ENCODE measurements around the gene DDX47. TPM values are rescaled to one million over a fixed set of nuclear protein-coding genes. Genes with fewer than 3 reads are reported as not detected.

Gene DDX47
- total and polyA plus RNA-seq, 2 of the 4 experiments (the other 2 are of a cell fraction): 77.8 to 89.5 TPM

GRCh38 chr12:12835378-12836146, 22.4 kb downstream of the DDX47 start:
- 0 out of 2 replicates have a peak overlapping the region, but pooled peaks have one; percentile 2 for H3K27ac ChIP-seq (ENCODE audit: insufficient read depth, low read length)
- POLR2A ChIA-PET (ENCODE audit: unreplicated experiment): no interaction called here
- intact Hi-C loops (cut with micrococcal nuclease): loop anchor here (2.0 to 5.0 kb wide), 2 partner anchors 48 to 55 kb away; partner anchors contain the start of genes APOLD1 and GPRC5A

More at GRCh38 chr12:12835378-12836146, 22.4 kb downstream of the DDX47 start:
- in situ Hi-C loops (cut with MboI; ENCODE audit: low sequenced_read_pairs) (loop anchor here (10.0 kb wide), 2 partner anchors 49 to 149 kb away; no protein-coding TSS in a partner anchor), dilution Hi-C loops (cut with HindIII; ENCODE audit: low sequenced_read_pairs, unreplicated experiment) (no loop called here)
- Histone ChIP-seq H3K79me1 (ENCODE audit: low read depth in 1 of 2, low read length in 2 of 2) (peaks cover 4 to 40% of the 10 kb centered on the region in 2 experiments; a peak in 2 of 4 replicates), H3K14ac (replicated peaks; ENCODE audit: low read depth, low read length) (peak overlapping the region; percentile 5; the same call in 1 of the 2 replicates), H3K9me3 (ENCODE audit: control insufficient read depth, insufficient read depth, low read length) (no peaks in the 10 kb centered on the region), H3K56ac (ENCODE audit: extremely low read depth, insufficient read depth, low read length) (no peak overlapping the region), H3K4me1 (ENCODE audit: control insufficient read depth, insufficient read depth, low read length) (peaks cover 20% of the 10 kb centered on the region), H3K9me1 (ENCODE audit: insufficient read depth, low read length) (peaks cover 27% of the 10 kb centered on the region), H3K23ac (ENCODE audit: low read depth, low read length) (0 out of 2 replicates have a peak overlapping the region, but pooled peaks have one; percentile 11), H3K4me3 (ENCODE audit: insufficient read depth, low read depth, low read length) (no peak overlapping the region), H2BK15ac (ENCODE audit: low read depth, low read length) (peak overlapping the region; percentile 39; the same call in 1 of the 3 replicates), H4K20me1 (ENCODE audit: insufficient read depth, low read length) (no peaks in the 10 kb centered on the region), H3K9ac (ENCODE audit: low read depth, low read length) (no peak overlapping the region), H4K91ac (ENCODE audit: insufficient read depth, low read depth, low read length) (peak overlapping the region; percentile 46; the same call in 1 of the 2 replicates), H2BK20ac (ENCODE audit: low read depth, low read length) (peak overlapping the region; percentile 16; the same call in 1 of the 2 replicates), H2AK5ac (ENCODE audit: low read depth, low read length) (peak overlapping the region; percentile 95), H3K4me2 (ENCODE audit: low read depth, low read length) (no peak overlapping the region), H3K36me3 (ENCODE audit: control insufficient read depth, insufficient read depth, low read length) (peaks cover 17% of the 10 kb centered on the region), H2BK120ac (ENCODE audit: low read depth, low read length) (peak overlapping the region; percentile 49), H4K8ac (ENCODE audit: low read depth in 2 of 2, low read length in 2 of 2) (peak overlapping the region; percentile 18 to 41; a peak in 3 of 4 replicates), H2AFZ (replicated peaks; ENCODE audit: low read length, poor library complexity) (peak overlapping the region; percentile 55), H4K5ac (ENCODE audit: low read depth, low read length) (peak overlapping the region; percentile 50; the same call in 1 of the 2 replicates), H3K18ac (ENCODE audit: low read depth, low read length) (peak overlapping the region; percentile 47; the same call in 1 of the 2 replicates), H3K4ac (ENCODE audit: low read depth, low read length) (peak overlapping the region; percentile 77), H2AK9ac (replicated peaks; ENCODE audit: low read depth, low read length, poor library complexity) (no peak overlapping the region), H2BK5ac (ENCODE audit: low read depth, low read length, poor library complexity, severe bottlenecking) (peak overlapping the region; percentile 86), H3K27me3 (ENCODE audit: control insufficient read depth, insufficient read depth, low read length) (no peaks in the 10 kb centered on the region)
- no TSS peak for BruUV-seq (replicated peaks)
- TF ChIP-seq FOS (IDR thresholded peaks at IDR 0.05; ENCODE audit: low read depth, low read length): no peak
- no peak for TF ChIP-seq NFE2L2 (IDR thresholded peaks at IDR 0.05; ENCODE audit: low read depth, low read length)
- no CpG with 5 or more reads among the region's 7 CpGs for WGBS, 2 experiments (ENCODE audit: extremely low coverage in 2 of 2, insufficient read length in 1 of 2)
- no peak for ATAC-seq (ENCODE audit: low read depth)
- CTCF ChIA-PET: interaction anchor here (0.5 kb wide), 1 partner anchor 377 kb away, joined by 3 read pairs; no protein-coding TSS in a partner anchor
- peak; percentile 47 for DNase-seq
